Stimulated activated CD4-positive, alpha-beta T cell treated with anti-CD3 and anti-CD28 coated beads, Interleukin-15, amount 100 ng/mL, for 1 hour (primary cell): ENCODE data around the gene P4HB.

Source experiments
- DNase-seq, 2 donors: peaks; one replicate each; pipeline ENCODE4 v3.0.0-alpha.2; 2020; ENCODE audit warnings: low read depth in 1 of 2, low spot score in 1 of 2

P4HB gene

DNA sequence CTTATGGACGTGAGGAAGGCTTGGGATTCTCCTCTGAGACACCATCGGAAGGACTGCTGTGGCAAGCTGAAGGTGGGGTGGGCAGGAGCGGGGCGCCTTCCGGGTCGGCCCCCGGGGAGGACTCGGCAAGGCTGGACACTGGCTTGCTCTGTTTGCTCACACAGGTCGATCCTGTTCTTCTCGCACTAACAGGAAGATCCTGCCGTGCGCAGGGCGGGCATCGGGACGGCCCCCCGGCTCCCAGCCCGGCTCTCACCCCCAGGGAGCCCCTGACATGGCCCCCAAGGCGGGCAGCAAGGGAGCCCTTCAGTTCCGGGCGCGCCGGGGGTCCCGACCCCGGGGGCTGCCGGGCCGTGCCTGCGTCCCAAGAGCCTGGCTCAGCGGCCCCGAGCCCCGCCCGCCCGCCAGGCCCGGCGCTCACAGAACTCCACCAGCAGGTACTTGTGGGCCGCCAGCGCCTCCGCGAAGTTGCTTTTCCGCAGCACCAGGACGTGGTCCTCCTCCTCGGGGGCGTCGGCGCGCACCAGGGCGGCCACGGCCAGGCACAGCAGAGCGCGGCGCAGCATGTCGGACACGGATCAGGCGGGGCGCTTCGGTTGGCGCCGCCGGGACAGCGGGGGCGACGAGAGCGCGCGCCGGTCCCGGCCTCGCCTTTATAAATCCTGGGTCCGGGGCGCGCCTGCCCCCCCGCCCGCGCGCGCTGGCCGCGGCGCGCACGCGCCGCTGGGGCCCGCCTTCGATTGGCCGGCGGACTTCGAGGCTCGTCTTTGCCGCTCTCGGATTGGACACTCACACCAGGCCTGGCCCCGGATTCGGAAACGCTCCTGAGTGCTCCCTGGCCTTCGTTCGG lies at the start of gene P4HB:
TSS of gene P4HB (minus strand) at position 630 of the 850 bp plus-strand sequence. CDS start at position 566, 64 bp downstream.
- DNase-seq = peak in 1 of 2 donors; percentile 90

DNA sequence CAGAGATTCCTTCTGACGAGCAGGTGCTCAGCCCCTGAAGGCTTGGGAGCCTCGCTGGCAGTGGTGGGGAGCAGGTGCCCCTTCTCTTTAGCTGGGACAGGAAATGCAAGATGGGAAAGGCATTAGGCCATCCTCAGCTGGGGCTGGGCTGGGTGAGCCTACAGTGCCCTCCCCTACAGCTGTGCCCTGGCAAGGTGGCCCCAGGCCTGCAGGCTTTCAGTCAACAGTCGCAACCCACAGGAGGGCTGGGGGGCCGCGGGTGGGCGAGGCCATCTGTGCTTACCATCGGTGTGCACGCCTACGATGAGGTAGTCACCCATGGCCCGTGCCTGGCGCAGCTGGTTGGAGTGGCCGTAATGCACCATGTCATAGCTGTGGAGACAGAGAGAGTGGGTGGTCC lies 48.9 kb upstream of the P4HB start:
- DNase-seq = no peak

DNA sequence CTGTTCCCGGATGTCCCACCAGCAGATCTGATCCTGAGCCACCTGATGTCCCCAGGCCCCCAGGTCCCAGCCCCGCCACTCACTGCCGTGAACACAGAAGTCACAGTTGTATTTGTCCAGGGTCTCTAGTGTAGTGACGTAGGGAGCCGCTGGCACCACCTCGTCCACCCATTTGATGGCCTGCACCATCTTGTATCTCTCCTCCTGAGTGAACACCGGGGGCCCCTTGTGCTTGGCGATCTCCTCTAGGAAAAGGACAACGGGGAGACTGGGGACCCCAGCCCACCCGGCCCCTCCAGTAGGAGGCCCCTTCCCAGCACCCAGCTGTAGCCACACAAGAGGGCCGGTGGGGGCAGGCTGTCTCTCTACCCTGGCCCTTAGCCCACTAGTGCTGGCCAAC lies 48.5 kb upstream of the P4HB start:
- DNase-seq = no peak

DNA sequence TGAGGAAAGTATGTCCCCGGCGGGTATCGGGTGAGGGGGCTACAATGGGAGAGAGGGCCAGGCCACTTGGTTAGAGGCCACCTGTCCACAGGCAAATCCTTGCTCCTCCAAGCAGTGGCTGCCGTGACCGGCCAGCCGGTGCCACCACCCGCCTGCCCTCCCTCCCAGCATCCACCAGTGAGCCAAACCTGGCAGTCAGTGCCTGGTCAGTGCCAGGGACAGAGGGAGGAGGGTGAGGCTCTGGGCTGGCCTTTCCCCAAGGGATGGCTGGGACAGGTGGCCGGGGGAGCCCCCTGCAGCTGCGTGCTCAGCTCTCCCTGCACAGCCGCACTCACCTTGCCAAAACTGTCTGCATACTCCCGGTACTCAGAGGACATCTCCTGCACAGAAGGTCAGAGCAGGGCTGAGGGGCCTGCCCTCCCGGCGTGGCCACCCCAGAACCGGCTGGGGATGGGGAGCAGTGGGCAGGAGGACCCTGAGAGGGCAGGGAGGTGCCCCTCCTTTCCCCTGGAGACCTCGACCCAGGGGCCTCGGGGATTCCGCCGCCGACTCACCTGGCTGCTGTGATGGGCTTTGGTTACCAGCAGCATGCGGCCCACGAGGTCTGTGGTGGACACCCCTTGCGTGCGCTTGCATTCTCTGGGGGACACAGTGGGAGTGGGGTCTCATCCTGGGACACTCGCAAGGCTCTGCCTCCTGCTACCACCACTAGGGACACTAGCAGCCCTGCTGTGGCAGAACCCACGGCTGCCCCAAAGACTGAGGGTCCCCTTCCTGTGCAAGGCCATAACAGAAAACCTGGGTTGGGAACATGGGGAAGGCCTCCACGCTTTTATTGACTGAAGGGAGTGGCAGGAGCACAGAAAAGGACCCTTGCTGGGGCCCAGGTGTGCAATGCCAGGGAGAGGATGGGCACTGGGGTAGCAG lies 47.1 kb upstream of the P4HB start:
- no peak for DNase-seq

DNA sequence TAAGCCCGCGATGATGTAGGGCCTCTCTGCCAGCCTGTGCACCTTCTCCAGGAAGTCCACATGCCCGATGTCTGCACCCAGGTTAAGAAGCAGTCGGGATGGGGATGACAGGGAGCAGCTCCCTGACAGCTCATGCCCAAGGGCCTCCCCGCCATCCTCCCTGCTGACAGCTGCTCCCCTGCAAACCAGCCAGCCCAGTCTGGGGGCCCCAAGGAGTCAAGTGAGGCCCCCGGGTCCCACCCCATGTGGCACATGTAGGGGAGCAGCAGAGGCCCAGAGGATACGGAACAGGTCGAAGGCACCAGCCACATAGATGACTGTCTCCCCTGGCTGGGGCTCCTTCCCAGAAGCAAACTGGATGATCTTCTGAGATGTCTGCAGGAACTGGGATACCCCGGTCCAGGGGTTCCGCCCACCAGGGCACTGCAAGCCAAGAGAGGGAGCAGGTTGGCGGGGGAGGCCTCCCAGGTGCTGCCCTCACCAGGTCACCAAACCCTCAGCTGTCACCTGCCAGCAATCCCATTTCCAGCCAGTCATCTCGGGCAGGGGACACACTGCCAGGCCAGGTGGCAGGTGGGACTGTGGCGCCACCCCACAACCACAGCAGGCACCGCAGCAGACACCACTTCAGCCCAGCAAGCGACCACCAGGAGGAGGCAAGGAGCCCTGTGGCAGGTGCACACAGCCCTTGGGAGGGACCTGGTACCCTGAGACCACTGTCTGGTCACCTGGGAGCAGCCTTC lies 46.3 kb upstream of the P4HB start:
- no peak for DNase-seq

DNA sequence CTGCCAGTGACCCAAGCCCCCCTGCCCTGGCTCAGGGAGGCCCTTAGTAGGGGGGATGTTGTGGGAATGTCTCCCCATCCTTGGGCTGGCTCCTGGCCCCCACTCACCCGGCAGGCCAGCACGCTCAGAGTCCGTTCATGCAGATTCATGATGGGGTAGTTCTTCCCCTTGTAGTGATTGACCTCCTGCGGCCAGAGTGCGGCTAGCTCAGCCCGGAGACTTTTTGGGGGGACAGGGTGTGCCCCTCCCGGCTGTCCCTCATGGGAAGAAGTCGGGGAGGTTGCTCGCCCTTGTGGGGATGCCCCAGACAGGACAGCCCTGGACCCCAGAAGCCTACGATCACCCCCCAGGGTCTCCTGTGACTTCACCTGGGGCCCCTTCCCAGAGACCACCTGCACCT lies 45.7 kb upstream of the P4HB start:
- no peak for DNase-seq

DNA sequence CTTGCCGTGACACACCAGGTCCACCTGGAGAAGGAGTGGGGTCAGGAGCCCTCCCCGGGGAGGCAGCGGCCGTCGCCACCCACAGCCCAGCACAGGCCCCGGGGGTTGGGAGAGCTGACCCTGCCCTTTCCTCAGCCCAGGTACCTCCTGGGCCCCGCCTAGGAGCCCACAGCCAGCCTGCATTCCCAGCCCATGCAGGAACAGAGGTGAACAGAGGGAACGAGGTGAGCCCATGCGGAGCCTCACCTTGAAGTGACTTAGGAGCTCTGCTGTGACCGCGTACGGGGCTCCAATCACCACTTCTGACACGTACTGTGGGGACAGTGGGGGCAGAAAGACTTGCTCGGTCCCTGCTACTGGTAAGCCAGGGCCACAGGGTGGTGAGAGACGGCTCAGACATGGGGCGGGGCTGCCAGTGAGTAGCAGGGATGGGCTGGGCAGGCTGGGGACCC lies 45.1 kb upstream of the P4HB start:
- DNase-seq = no peak

DNA sequence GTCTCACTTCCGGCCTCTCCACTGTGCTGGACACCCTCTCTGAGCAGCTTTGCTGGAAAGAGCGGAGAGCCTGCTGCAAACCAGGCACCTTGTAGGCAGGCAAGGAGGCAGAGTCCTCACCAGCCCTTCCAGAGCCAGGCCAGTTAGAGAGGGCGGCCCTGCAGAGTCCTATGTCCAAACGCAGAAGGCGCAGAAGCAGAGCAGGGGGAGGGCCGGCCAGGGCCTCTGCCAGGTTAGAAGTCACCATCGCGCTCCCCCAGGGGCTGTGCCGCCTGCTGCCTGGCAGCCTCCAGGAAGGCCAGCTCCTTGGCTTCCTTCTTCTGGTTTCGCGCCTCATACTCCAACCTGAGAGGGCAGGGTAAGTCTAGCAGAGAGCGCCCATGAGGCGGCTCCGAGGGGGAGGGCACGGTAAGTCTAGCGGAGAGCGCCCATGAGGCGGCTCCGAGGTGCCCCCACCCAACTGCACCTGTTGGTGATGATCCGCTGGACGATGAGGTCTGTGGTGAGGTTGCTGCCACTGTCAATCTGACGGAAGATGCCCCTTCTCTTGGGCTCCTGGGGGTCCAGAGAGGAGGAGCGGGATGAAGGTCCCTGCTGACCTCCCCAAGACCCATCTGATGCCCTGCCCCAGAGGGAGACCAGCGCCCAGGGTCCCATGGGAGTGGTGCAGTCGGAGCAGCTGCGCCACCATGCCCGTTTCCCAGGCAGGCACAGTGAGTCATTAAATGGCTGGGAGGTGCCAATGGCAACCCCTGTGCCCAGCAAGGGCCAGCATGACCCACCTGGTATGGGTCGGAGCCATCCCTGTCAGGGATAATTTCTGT lies 44.5 kb upstream of the P4HB start:
- no peak for DNase-seq

DNA sequence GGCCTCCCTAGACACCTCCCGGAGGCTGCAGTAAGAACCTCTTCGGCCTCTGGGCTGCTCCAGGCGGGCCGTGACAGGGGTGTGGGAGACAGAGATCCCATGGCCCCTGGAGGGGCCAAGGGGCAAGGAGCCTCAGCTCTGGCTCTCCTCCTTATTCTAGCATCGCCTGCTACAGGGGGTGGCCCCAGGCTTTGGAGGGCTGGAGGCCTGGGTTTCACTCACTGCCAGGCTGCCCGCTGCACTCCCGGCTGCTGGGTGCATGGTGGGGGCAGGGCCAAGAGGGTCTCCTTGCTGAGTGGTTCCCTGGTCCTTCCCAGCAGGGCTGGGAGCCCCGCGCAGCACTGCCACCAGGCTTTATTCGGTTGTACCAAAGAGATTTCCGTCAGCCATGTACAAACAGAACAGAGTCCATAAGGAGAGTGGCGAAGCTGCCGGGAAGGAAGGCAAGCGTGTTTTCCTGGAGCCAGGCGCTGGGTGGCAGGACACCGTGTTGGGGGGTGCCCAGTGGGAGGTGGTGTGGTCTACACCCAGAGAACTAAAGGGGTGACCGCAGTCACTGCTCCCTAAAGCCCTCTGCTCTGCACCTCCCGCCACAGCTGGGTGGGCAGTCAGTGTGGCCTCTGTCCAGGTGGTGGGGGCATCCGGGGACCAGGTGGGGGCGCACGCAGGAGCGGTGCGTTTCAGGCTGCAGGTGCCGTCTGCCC lies 43.7 kb upstream of the P4HB start:
- DNase-seq = no peak

DNA sequence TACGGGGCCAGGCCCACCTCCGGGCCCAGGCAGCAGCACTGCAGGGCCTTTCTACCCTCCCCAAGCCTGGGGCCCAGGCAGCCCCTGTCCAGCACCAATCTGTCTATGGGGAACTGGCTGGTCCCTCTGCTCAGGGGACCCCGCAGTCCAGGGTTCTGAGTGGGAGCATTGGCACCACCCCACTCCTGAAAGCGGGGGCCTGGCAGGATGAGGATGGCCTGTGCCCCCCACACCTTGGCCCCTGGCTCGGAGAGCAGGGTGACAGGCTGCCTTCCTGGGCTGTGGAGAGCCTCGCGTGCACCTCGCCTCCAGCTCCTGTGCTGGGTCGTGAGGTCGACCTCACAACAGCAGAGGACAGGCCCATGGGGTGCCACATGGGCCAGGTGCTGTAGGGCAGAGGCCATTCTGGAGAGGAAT lies 43.1 kb upstream of the P4HB start:
- DNase-seq = no peak

DNA sequence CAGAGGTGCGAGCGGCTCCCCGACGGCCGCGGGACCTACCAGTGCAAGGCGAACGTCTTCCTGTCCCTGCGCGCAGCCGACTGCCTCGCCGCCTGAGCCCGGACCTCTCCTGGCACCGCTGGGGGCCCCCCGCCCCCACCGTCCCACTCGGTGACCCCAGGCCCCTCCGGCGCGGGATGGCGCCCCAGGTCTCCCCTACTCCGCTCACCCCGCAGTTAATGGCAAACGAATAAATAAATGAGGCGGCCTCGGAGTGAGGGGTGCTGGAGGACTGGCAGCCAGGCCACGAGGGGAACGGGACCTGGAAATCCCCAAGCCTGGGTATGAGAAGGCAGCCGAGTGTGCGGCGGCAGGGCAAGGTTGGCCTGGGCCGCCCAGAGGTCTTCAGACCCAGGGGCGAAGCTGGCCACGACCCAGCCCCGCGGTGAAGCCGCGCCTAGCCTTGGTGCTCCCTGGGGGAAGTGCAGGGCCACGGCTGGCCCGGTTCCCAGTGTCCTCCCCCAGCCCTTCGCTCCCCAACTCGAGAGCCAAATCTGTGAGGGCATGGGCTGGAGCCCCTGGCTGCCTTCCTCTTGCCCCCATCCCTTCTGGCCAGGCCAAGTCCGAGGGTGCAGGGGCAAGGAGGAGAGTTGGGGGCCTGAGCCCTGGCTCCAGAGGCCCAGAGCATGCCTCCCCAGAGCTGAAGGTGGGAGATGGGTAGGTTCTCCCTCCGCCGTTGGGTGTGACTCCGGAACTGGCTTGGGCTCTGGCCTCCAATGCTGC lies 42.5 kb upstream of the P4HB start:
- no peak for DNase-seq

DNA sequence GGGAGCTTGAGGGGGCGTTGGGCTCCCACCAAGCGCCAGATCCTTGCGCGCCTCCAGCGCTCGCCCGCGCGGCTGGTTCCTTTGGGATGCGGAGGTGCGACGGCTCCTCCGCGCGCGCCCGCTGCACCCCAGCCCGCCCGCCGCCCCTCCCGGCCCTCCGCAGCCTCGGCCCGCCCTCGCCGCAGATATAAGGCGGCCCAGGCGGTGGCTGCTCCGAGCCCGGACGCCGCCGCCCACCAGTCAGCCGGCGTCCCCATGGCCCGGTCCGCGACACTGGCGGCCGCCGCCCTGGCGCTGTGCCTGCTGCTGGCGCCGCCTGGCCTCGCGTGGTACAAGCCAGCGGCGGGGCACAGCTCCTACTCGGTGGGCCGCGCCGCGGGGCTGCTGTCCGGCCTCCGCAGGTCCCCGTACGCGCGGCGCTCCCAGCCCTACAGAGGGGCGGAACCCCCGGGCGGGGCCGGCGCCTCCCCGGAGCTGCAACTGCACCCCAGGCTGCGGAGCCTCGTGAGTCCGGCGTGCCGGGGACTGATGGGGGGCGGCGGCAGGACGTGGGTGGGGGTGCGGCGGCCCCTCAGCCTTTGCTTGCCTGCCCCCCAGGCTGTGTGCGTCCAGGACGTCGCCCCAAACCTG lies 41.8 kb upstream of the P4HB start, which contains the start of gene NPB:
TSS of gene NPB (plus strand) at position 216 of the 630 bp plus-strand sequence. CDS start at position 256, 40 bp downstream.
- DNase-seq = no peak

DNA sequence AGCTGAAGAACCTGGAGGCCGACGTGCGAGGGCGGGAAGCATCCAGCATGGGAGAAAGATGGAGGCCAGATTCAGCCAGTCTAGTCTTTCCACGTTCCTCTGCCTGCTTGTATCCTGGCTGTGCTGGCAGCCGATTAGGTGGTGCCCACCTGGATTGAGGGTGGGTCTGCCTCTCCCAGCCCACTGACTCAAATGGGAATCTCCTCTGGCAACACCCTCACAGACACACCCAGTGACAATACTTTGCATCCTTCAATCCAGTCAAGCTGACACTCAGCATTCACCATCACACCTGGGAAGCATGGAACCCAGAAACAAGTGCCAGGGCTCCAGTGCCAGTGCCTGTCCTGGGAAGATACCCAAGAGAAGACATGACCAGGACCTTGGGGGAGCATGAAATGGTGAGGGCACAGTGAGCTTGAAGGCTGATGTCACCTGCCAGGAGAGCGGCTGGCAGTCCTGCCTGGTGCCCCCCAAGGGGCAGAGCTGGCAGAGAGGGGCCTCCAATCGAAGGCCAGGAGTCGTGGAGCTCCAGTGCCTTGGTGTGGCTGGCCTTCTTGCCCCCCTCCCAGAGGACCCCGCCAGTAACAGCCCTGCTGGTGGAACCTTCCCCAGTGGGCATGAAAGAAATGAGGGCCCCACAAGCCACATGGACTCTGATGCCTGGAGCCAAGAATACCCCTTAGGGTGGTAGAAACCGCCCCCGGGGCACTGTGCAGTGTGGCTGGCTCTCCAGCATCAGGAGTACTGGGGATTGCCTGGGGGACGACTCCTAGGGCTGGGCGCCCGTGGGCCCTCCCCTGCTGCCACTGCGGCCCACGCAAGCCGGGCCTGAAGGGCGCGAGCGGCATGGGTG lies 41.1 kb upstream of the P4HB start:
- DNase-seq = no peak

DNA sequence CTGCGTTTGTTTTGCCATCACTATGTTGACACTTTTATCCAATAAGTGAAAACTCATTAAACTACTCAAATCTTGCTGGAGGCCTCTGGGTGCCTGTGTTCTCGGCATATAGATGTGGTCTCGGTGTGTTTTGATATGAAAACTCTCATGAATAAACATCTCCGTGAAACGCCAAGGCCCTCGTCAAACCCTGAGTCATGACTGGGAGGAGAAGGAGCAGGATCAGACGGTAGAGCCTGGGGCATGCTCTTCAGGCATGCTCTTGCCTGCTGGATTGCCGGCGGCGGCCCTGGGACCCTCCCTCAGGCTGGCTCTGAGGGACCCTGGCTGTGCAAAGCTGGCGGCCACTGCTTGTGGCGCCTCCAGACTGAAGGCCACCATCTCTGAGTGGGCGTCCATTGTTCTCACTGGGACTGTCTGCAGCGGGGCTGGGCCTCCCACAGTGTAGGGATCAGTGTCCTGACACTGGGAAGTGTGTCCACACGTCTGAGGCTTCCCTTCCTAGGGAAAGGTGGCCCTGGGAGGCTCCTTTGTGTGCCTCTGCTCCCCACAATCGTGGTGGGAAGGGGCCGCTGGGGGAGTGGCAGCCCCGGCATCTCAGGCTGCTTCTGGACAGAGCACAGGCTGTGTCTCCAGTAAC lies 40.0 kb upstream of the P4HB start:
- no peak for DNase-seq

DNA sequence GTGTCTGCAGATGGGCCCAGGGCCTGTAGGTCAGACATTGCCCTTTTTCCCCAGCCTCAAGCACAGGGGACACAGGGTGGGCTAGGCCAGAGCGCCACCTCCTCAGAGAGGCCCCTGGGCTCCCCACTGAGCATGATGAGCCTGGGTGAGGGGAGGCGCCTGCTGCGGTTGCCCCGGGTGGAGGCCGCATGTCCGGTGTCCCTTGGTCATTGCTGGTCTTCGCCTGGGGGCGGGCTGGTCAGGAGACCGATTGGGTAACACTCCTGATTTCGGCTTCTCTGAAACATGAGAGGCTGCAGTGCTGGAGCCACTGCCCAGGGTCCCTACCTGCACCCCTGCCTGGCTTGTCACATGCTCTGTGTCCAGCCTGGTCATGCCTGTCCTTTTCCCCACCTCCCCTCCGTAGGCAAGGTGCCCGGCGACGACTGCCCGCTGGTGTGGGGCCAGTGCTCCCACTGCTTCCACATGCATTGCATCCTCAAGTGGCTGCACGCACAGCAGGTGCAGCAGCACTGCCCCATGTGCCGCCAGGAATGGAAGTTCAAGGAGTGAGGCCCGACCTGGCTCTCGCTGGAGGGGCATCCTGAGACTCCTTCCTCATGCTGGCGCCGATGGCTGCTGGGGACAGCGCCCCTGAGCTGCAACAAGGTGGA lies 39.3 kb upstream of the P4HB start:
- no peak for DNase-seq

DNA sequence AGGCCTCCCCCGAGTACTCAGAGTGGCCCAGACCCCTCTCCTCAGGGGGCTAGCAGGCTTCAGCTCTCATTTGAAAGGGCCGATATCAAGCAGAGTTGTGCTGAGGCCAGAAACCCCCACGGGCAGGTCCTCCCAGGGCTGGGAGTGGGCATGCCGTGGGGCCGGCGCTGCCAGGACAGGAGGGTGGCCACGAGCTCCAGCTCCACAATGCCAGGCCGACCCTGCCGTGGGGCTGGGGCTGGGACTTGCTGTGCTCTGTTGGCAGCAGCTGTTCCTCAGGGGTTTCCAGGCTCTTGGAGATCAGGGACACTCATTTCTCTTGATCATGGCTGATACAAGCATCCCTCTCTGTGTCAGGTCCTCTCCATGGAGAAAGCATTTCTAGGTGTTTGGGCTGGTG lies 38.5 kb upstream of the P4HB start:
- no peak for DNase-seq
